Uterus (tissue), 4 donors: ENCODE results near the gene PDE4B. TPM values are rescaled to one million over a fixed set of nuclear protein-coding genes. Genes with fewer than 3 reads are reported as not detected.
A peak's percentile ranks its signal among the peaks of the same experiment; 100 is the strongest.

Source experiments
- DNase-seq, 2 donors: peaks; one replicate each; pipeline ENCODE4 v3.0.0-alpha.2; 2019 to 2020
- H3K27ac ChIP-seq, 2 donors: fragments of 200-600 bp; sonication (generic); 1 replicate in 1 of 2; 2 replicates in 1 of 2; pipeline ENCODE4 v1.5.1; 2016 to 2018
- H3K27me3 ChIP-seq, 2 donors: fragments of 200-600 bp; sonication (generic); one replicate each; pipeline ENCODE4 v1.5.1; 2018 to 2019; ENCODE audit warnings: control low read depth in 1 of 2
- H3K36me3 ChIP-seq, 2 donors: fragments of 200-600 bp; sonication (generic); one replicate each; pipeline ENCODE4 v1.5.1; 2019; ENCODE audit warnings: control low read depth in 1 of 2
- H3K4me1 ChIP-seq, 2 donors: fragments of 200-600 bp; sonication (generic); one replicate each; pipeline ENCODE4 v1.5.1; 2018 to 2019; ENCODE audit warnings: control low read depth in 1 of 2
- H3K4me3 ChIP-seq, 2 donors: fragments of 200-600 bp; sonication (generic); 1 replicate in 1 of 2; 2 replicates in 1 of 2; pipeline ENCODE4 v1.5.1; 2018 to 2019; ENCODE audit warnings: mild to moderate bottlenecking in 1 of 2
- H3K9me3 ChIP-seq, 2 donors: fragments of 200-600 bp; sonication (generic); one replicate each; pipeline ENCODE4 v1.5.1; 2019; ENCODE audit warnings: control low read depth in 1 of 2
- POLR2A ChIP-seq, 2 donors: fragments of 450-650 bp; IDR thresholded peaks; one replicate each; pipeline ENCODE4 v1.6.1; 2016; ENCODE audit warnings: antibody characterized with exemption in 2 of 2, mild to moderate bottlenecking in 1 of 2, moderate library complexity in 1 of 2
- intact Hi-C: fragments of 100-400 bp; cut with DNase I; formaldehyde crosslinking; loops from one replicate; pipeline ENCODE4 v1.15.1; 2023; ENCODE audit warnings: low total_unique reads
- total RNA-seq, 4 donors: library from RNA; depleted of rRNA in 3 of 4; stranded (reverse); fragments of >200 nt in 3 of 4; gene quantifications; one replicate each; pipeline versions ENCODE4 v1.1.0 to v1.2.4, GENCODE V29; 2014 to 2023
- TF ChIP-seq, protein P1 (sequence below), 4 experiments: fragments of 200-600 bp in 2 of 4; fragments of 450-650 bp in 2 of 4; sonication (generic) in 2 of 4; IDR thresholded peaks; one replicate each; pipeline ENCODE4 v1.5.1; 2016 to 2019; ENCODE audit warnings: antibody characterized with exemption in 4 of 4, mild to moderate bottlenecking in 2 of 4, moderate library complexity in 1 of 4
- donor health status: DM: yes; HTN: yes; CAD: no.

The PDE4B gene
- total RNA-seq, 4 donors from 2014 or later: 6.9 to 22.9 (median 17.8) TPM

DNA sequence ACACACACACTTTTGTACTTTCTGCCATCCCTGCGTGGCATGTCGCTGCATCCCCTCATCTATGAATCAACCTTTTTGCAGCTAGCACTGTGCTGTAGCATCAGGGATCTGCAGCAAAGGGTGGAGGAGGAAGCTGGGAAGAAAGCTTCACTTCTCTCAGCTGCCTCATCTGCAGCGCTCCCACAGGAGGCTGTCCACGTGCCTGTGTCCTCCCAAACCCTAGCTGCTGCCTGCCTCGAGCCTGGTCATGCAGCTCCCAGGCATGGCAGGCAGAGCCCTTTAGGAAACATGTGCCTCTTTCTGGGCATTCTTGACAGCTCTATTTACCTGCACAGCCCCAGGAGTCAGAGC, 479.2 kb downstream of the PDE4B start:
- H3K4me1 ChIP-seq: peaks cover 0 to 5% of the 10 kb centered on the region in 2 donors
- intact Hi-C loops: loop anchor here (10.0 kb wide), 1 partner anchor 63 kb away; no protein-coding TSS in a partner anchor

DNA sequence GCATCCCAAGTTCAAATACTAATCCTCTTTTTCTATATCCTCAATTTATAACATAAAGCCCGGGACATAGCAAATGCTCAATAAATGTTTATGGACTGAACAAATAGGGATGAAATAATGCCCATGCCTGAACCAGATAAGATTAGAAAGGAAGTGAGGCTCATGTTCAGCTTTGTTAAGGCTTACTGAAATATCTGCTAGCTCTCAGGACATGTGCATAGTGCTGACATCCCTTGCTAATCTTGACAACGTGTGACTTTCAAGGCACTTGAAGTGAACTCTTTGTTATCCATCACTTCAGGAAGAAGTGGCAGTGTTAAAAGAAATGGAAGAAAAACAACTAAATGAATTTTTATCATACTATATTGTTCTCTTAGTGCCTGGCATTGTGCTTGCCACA, 481.0 kb downstream of the PDE4B start:
- H3K27ac ChIP-seq: no peak overlapping the region
- no peak overlapping the region for H3K4me3 ChIP-seq
- TF ChIP-seq, protein P1, sequence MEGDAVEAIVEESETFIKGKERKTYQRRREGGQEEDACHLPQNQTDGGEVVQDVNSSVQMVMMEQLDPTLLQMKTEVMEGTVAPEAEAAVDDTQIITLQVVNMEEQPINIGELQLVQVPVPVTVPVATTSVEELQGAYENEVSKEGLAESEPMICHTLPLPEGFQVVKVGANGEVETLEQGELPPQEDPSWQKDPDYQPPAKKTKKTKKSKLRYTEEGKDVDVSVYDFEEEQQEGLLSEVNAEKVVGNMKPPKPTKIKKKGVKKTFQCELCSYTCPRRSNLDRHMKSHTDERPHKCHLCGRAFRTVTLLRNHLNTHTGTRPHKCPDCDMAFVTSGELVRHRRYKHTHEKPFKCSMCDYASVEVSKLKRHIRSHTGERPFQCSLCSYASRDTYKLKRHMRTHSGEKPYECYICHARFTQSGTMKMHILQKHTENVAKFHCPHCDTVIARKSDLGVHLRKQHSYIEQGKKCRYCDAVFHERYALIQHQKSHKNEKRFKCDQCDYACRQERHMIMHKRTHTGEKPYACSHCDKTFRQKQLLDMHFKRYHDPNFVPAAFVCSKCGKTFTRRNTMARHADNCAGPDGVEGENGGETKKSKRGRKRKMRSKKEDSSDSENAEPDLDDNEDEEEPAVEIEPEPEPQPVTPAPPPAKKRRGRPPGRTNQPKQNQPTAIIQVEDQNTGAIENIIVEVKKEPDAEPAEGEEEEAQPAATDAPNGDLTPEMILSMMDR (IDR thresholded peaks at IDR 0.05): no peak
- TF ChIP-seq POLR2A (IDR thresholded peaks at IDR 0.05): no peak
- intact Hi-C loops: loop anchor here (10.0 kb wide), 1 partner anchor 61 kb away; no protein-coding TSS in a partner anchor
- no peak for DNase-seq
- H3K9me3 ChIP-seq: no peaks in the 10 kb centered on the region
- peaks cover 0 to 5% of the 10 kb centered on the region in 2 donors for H3K4me1 ChIP-seq
- H3K36me3 ChIP-seq: no peaks in the 10 kb centered on the region
- no peaks in the 10 kb centered on the region for H3K27me3 ChIP-seq

More for the DNA sequence above, 479.2 kb downstream of the PDE4B start:
- TF ChIP-seq POLR2A (IDR thresholded peaks at IDR 0.05): no peak
- TF ChIP-seq, protein P1 (IDR thresholded peaks at IDR 0.05): no peak
- H3K4me3 ChIP-seq: no peak overlapping the region
- no peaks in the 10 kb centered on the region for H3K36me3 ChIP-seq
- peak overlapping the region; percentile 85 to 94 for H3K27ac ChIP-seq
- peak; percentile 56 for DNase-seq
- H3K9me3 ChIP-seq: no peaks in the 10 kb centered on the region
- H3K27me3 ChIP-seq: no peaks in the 10 kb centered on the region

DNA sequence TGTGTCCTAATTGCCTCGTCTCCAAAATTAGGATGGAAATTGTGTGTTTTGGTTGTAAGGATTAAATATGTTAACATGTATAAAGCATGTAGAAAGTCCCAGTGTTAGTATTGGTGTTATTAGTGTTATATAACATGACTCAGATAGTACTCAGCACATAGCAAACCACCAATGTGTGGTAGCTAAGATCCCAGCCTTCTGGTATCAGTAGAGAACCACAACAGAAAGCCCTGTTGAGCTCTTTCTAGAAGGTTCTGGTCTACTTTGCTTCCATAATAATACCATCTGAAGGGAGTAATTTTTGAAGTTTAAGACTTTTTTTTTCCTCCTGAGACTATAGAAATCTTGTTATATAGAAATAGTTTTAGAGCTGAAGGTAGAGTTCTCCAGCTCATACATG, 481.9 kb downstream of the PDE4B start:
- no peak overlapping the region for H3K27ac ChIP-seq
- peaks cover 0 to 5% of the 10 kb centered on the region in 2 donors for H3K4me1 ChIP-seq

DNA sequence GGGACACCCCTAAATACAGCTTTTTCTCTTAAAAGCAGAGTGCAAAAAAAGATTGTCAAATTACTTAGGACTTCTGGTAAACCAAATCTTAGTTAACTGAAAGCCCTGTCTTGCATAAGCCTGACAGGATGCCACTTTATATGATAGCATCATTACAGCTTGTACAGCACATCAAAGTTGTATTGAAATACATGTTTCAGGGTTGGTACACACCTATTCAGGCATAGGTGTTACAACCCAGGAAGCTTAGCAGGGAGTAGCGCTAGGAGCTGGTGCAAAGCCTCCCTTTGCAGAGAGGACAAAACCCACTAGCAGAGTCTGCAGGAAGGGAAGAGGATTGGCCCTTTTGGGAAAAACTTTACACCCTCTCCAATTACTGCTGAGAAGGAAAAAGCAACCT, 482.4 kb downstream of the PDE4B start:
- H3K4me1 ChIP-seq: peaks cover 0 to 5% of the 10 kb centered on the region in 2 donors
- no peaks in the 10 kb centered on the region for H3K36me3 ChIP-seq
- no peak overlapping the region for H3K4me3 ChIP-seq
- H3K27ac ChIP-seq: no peak overlapping the region
- intact Hi-C loops: loop anchor here (10.0 kb wide), 1 partner anchor 60 kb away; no protein-coding TSS in a partner anchor
- DNase-seq: no peak
- no peaks in the 10 kb centered on the region for H3K27me3 ChIP-seq
- TF ChIP-seq, protein P1 (IDR thresholded peaks at IDR 0.05): no peak
- H3K9me3 ChIP-seq: no peaks in the 10 kb centered on the region

More for the DNA sequence above, 481.9 kb downstream of the PDE4B start:
- DNase-seq: no peak
- intact Hi-C loops: loop anchor here (10.0 kb wide), 1 partner anchor 60 kb away; no protein-coding TSS in a partner anchor
- Histone ChIP-seq H3K4me3 (no peak overlapping the region), H3K9me3 (no peaks in the 10 kb centered on the region), H3K27me3 (no peaks in the 10 kb centered on the region), H3K36me3 (no peaks in the 10 kb centered on the region)
- TF ChIP-seq POLR2A (IDR thresholded peaks at IDR 0.05): no peak
- TF ChIP-seq, protein P1 (IDR thresholded peaks at IDR 0.05): no peak

DNA sequence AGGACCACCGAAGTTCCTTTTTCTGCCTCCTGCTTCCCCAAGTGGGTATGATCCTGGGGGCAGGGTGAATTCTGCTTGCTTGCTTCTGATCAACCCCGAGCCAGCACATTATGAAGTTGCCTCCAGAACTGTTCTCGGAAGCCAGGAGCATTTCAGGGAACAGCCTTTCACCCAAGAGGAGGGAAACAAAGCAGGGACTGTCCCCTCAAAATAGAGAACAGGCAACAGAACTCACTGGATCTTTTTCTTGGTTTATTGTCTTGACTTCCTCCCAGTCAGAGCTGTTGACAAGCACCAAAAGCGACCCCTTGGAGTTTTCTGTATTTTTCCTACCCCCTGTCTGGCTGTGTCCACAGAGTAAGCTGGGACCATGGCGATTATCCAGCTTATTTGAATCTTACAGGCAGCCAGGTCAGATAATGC, 482.9 kb downstream of the PDE4B start:
- Histone ChIP-seq H3K4me3 (no peak overlapping the region), H3K27me3 (no peaks in the 10 kb centered on the region), H3K4me1 (peaks cover 0 to 5% of the 10 kb centered on the region in 2 donors), H3K9me3 (no peaks in the 10 kb centered on the region), H3K36me3 (no peaks in the 10 kb centered on the region), H3K27ac (no peak overlapping the region)
- TF ChIP-seq, protein P1 (IDR thresholded peaks at IDR 0.05): no peak
- no peak for TF ChIP-seq POLR2A (IDR thresholded peaks at IDR 0.05)
- DNase-seq: no peak
- intact Hi-C loops: loop anchor here (10.0 kb wide), 1 partner anchor 59 kb away; no protein-coding TSS in a partner anchor
